Renal cortex interstitium (tissue), 11 donors: ENCODE measurements around the gene MGAT4A. TPM values are rescaled to one million over a fixed set of nuclear protein-coding genes. Genes with fewer than 3 reads are reported as not detected.
"Not testable (repeated sequence)": the region's sequence is repeated elsewhere in the genome, so short reads cannot be mapped to it uniquely, and the experiment has no call there.

Source experiments
- DNase-seq, 11 donors: peaks; one replicate each; pipeline ENCODE4 v3.0.0-alpha.2; 2013; ENCODE audit warnings: low read depth in 9 of 11, low spot score in 4 of 11; ENCODE audit errors: extremely low read depth in 1 of 11
- polyA plus RNA-seq, 3 donors: library from polyadenylated mRNA; unstranded; fragments of 120-200 nt; gene quantifications; one replicate each; pipeline ENCODE4 v1.2.1, GENCODE V29; 2013; ENCODE audit not compliant: insufficient read length in 3 of 3

MGAT4A gene
- polyA plus RNA-seq, 3 donors: 24.7 to 42.4 (median 36.4) TPM

- no peak for DNase-seq
Measured at GRCh38 chr2:98768384-98769113, 37.6 kb upstream of the MGAT4A start.

GRCh38 chr2:98764499-98764898 is 33.6 kb upstream of the MGAT4A start:
- DNase-seq: no peak

GRCh38 chr2:98763209-98763951 is 32.4 kb upstream of the MGAT4A start:
- no peak for DNase-seq

GRCh38 chr2:98761909-98762308 is 31.0 kb upstream of the MGAT4A start:
- DNase-seq: no peak

GRCh38 chr2:98761267-98761781 is 30.4 kb upstream of the MGAT4A start:
- DNase-seq: no peak

GRCh38 chr2:98759827-98760625 is 29.1 kb upstream of the MGAT4A start:
- no peak for DNase-seq

GRCh38 chr2:98759338-98759737 is 28.4 kb upstream of the MGAT4A start:
- DNase-seq: no peak

GRCh38 chr2:98757904-98758421 is 27.0 kb upstream of the MGAT4A start:
- DNase-seq: peak in 3 of 11 donors; percentile 10 to 36 (median 27)

GRCh38 chr2:98753801-98754200 is 22.9 kb upstream of the MGAT4A start:
- DNase-seq: no peak

GRCh38 chr2:98752711-98753110 is 21.8 kb upstream of the MGAT4A start:
- not testable (repeated sequence) for DNase-seq

GRCh38 chr2:98751748-98752147 is 20.8 kb upstream of the MGAT4A start:
- no peak for DNase-seq

GRCh38 chr2:98750593-98751282 is 19.8 kb upstream of the MGAT4A start:
- no peak for DNase-seq

- no peak for DNase-seq
Measured at GRCh38 chr2:98749066-98749450, 18.1 kb upstream of the MGAT4A start.

- no peak for DNase-seq
Measured at GRCh38 chr2:98748292-98749065, 17.5 kb upstream of the MGAT4A start.

- DNase-seq: no peak
Measured at GRCh38 chr2:98747888-98748287, 17.0 kb upstream of the MGAT4A start.

- DNase-seq: no peak
Measured at GRCh38 chr2:98746426-98746825, 15.5 kb upstream of the MGAT4A start.

- no peak for DNase-seq
Measured at GRCh38 chr2:98744595-98744994, 13.7 kb upstream of the MGAT4A start.

- no peak for DNase-seq
Measured at GRCh38 chr2:98743835-98744234, 12.9 kb upstream of the MGAT4A start.
